ENCODE data around the gene CTNNA2.

CTNNA2 gene

GRCh38 chr2:79512442-79513401 is at the start of gene CTNNA2:
Gene CTNNA2, plus strand, starts transcription at chr2:79513051.
- DNase-seq (ENCODE audit: low read depth): no peak

GRCh38 chr2:79487399-79487798 is 25.5 kb upstream of the CTNNA2 start:
- no peak for DNase-seq (ENCODE audit: low read depth)

GRCh38 chr2:79511320-79511951 is 1.4 kb upstream of the CTNNA2 start:
- DNase-seq (ENCODE audit: low read depth): no peak

- no peak for DNase-seq (ENCODE audit: low read depth)
Measured at GRCh38 chr2:79513711-79514110, 860 bp downstream of the CTNNA2 start.

GRCh38 chr2:79529636-79530035 is 16.8 kb downstream of the CTNNA2 start:
- DNase-seq (ENCODE audit: low read depth): no peak

GRCh38 chr2:79530443-79530842 is 17.6 kb downstream of the CTNNA2 start:
- DNase-seq (ENCODE audit: low read depth): no peak

- no peak for DNase-seq (ENCODE audit: low read depth)
Measured at GRCh38 chr2:79547568-79547967, 34.7 kb downstream of the CTNNA2 start.

- DNase-seq (ENCODE audit: low read depth): no peak
Measured at GRCh38 chr2:79552653-79553052, 39.8 kb downstream of the CTNNA2 start.

GRCh38 chr2:79554899-79555298 is 42.0 kb downstream of the CTNNA2 start:
- no peak for DNase-seq (ENCODE audit: low read depth)

GRCh38 chr2:79564065-79564464 is 51.2 kb downstream of the CTNNA2 start:
- no peak for DNase-seq (ENCODE audit: low read depth)

GRCh38 chr2:79569048-79569447 is 56.2 kb downstream of the CTNNA2 start:
- no peak for DNase-seq (ENCODE audit: low read depth)

- no peak for DNase-seq (ENCODE audit: low read depth)
Measured at GRCh38 chr2:79573895-79574674, 61.2 kb downstream of the CTNNA2 start.

GRCh38 chr2:79576451-79576850 is 63.6 kb downstream of the CTNNA2 start:
- DNase-seq (ENCODE audit: low read depth): no peak

GRCh38 chr2:79578952-79579351 is 66.1 kb downstream of the CTNNA2 start:
- DNase-seq (ENCODE audit: low read depth): no peak

- DNase-seq (ENCODE audit: low read depth): no peak
Measured at GRCh38 chr2:79580175-79580574, 67.3 kb downstream of the CTNNA2 start.

GRCh38 chr2:79585701-79586433 is 73.0 kb downstream of the CTNNA2 start:
- DNase-seq (ENCODE audit: low read depth): no peak

GRCh38 chr2:79591281-79591680 is 78.4 kb downstream of the CTNNA2 start:
- DNase-seq (ENCODE audit: low read depth): no peak

GRCh38 chr2:79593237-79593867 is 80.5 kb downstream of the CTNNA2 start:
- no peak for DNase-seq (ENCODE audit: low read depth)

- DNase-seq (ENCODE audit: low read depth): no peak
Measured at GRCh38 chr2:79596403-79596802, 83.6 kb downstream of the CTNNA2 start.

GRCh38 chr2:79604748-79605147 is 91.9 kb downstream of the CTNNA2 start:
- no peak for DNase-seq (ENCODE audit: low read depth)

- DNase-seq (ENCODE audit: low read depth): no peak
Measured at GRCh38 chr2:79611448-79612016, 98.7 kb downstream of the CTNNA2 start.

Data from activated T-helper 1 cell treated with Interleukin-2 at 50 U/mL for 16 hours (primary cell).